Activated naive CD8-positive, alpha-beta T cell treated with anti-CD3 and anti-CD28 coated beads, Interleukin-2, amount 10 ng/mL, durations not matched to agents 7 days and 5 days (primary cell): ENCODE measurements around the gene ANKIB1. TPM values are rescaled to one million over a fixed set of nuclear protein-coding genes. Genes with fewer than 3 reads are reported as not detected.
A peak's percentile ranks its signal among the peaks of the same experiment; 100 is the strongest.
"Not testable (repeated sequence)": the region's sequence is repeated elsewhere in the genome, so short reads cannot be mapped to it uniquely, and the experiment has no call there.

ENCODE experiments used
- ATAC-seq: fragments of 150-1000 bp; cut with Tn5 transposase; one replicate; pipeline ENCODE4 v1.10.0; 2021; ENCODE audit warnings: low read depth, moderate library complexity
- POLR2A ChIA-PET: fragments of 350-600 bp; sonication (Branson Sonifier 250); formaldehyde crosslinking; loops from one replicate; lab custom pipeline; 2021; ENCODE audit warnings: antibody characterized with exemption; lab: Charles Lee
- DNase-seq: peaks from one replicate; pipeline ENCODE4 v3.0.0; 2021
- H3K27ac Mint-ChIP-seq: one replicate; pipeline ENCODE4 v1.8.0; 2022; ENCODE audit warnings: mild to moderate bottlenecking, mixed read lengths
- H3K27me3 Mint-ChIP-seq: one replicate; pipeline ENCODE4 v1.8.0; 2022; ENCODE audit warnings: mild to moderate bottlenecking, moderate library complexity, mixed read lengths
- H3K36me3 Mint-ChIP-seq: one replicate; pipeline ENCODE4 v1.8.0; 2021; ENCODE audit warnings: mild to moderate bottlenecking, mixed read lengths
- H3K4me1 Mint-ChIP-seq: one replicate; pipeline ENCODE4 v1.8.0; 2021; ENCODE audit warnings: mixed read lengths
- H3K4me3 Mint-ChIP-seq: one replicate; pipeline ENCODE4 v1.8.0; 2022; ENCODE audit warnings: mild to moderate bottlenecking, moderate library complexity, mixed read lengths
- H3K9me3 Mint-ChIP-seq: one replicate; pipeline ENCODE4 v1.8.0; 2021; ENCODE audit warnings: mixed read lengths
- total RNA-seq, 2 experiments: library from RNA; stranded (reverse); gene quantifications; one replicate each; pipeline ENCODE4 v1.2.3, GENCODE V29; 2021

Gene ANKIB1
- total RNA-seq, 2 experiments from 2014 or later = 75.5 to 77.6 TPM

- H3K4me1 Mint-ChIP-seq = peaks cover 6% of the 10 kb centered on the region
- H3K27me3 Mint-ChIP-seq = peaks cover 18% of the 10 kb centered on the region
- POLR2A ChIA-PET = no interaction called here
- ATAC-seq (no peak), DNase-seq (no peak)
- no peak overlapping the region for H3K4me3 Mint-ChIP-seq
- H3K9me3 Mint-ChIP-seq = peaks cover 2% of the 10 kb centered on the region
- H3K36me3 Mint-ChIP-seq = peaks cover 7% of the 10 kb centered on the region
- H3K27ac Mint-ChIP-seq = no peak overlapping the region
Measured at GRCh38 chr7:92409357-92409756, 163.6 kb downstream of the ANKIB1 start.

- DNase-seq, H3K27ac Mint-ChIP-seq, H3K4me1 Mint-ChIP-seq, H3K4me3 Mint-ChIP-seq, H3K9me3 Mint-ChIP-seq, POLR2A ChIA-PET, ATAC-seq, H3K36me3 Mint-ChIP-seq: not testable (repeated sequence)
- peaks cover 18% of the 10 kb centered on the region for H3K27me3 Mint-ChIP-seq
Measured at GRCh38 chr7:92410162-92410561, 164.4 kb downstream of the ANKIB1 start.

DNA sequence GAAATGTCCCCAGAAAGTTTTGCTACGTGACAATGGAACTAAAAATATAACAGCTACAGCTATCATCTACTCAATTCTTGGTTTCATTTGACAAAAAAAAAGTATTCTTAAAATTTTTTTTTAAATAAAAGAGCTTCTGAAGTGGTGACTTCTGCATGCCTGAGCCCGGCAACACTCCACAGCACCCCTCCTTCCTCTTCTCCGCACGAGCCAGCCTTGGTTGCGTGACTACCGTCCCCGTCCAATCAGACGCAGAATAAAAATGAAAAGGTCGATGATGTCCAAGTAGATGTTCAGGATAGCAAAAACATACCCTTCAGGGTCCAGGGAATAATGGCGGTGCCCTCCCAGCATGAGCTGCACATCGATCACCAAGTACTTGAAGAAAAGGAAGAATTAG is 167.0 kb downstream of the ANKIB1 start:
- ATAC-seq = no peak
- H3K9me3 Mint-ChIP-seq = peaks cover 2% of the 10 kb centered on the region

DNA sequence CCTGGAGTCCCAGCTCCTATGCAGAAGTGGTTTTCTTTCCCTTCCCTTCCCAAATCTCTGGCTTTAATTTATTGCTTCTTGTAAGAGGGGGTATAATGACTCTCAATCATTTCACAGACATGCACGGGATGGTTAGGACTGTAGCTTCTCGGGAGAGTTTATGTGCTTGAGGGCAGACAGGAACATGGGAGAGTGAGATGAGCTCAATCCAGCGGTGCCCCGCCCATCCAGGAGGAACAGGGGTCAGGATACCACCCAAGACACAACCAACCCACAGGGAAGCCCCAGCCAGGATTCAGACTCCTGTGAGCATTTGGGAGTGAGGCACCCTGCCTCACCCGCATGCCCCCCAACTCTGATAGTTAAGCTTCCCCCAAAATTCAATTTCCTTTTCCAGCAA is 167.8 kb downstream of the ANKIB1 start:
- Mint-ChIP-seq H3K27ac (no peak overlapping the region), H3K4me1 (peaks cover 1% of the 10 kb centered on the region), H3K4me3 (no peak overlapping the region), H3K27me3 (peaks cover 24% of the 10 kb centered on the region), H3K36me3 (no peaks in the 10 kb centered on the region), H3K9me3 (peaks cover 2% of the 10 kb centered on the region)
- POLR2A ChIA-PET = interaction anchor here (1.1 kb wide), 1 partner anchor 172 kb away, joined by 3 read pairs; no protein-coding TSS in a partner anchor
- DNase-seq = no peak
- no peak for ATAC-seq

More for the DNA sequence above, 167.0 kb downstream of the ANKIB1 start:
- Mint-ChIP-seq H3K4me1 (peaks cover 1% of the 10 kb centered on the region), H3K36me3 (no peaks in the 10 kb centered on the region), H3K27me3 (peaks cover 24% of the 10 kb centered on the region), H3K27ac (no peak overlapping the region), H3K4me3 (no peak overlapping the region)
- no peak for DNase-seq
- POLR2A ChIA-PET = interaction anchor here (1.1 kb wide), 1 partner anchor 171 kb away, joined by 3 read pairs; no protein-coding TSS in a partner anchor

- peaks cover 1% of the 10 kb centered on the region for H3K4me1 Mint-ChIP-seq
- ATAC-seq = no peak
- POLR2A ChIA-PET = no interaction called here
- no peak overlapping the region for H3K27ac Mint-ChIP-seq
- H3K9me3 Mint-ChIP-seq = no peaks in the 10 kb centered on the region
- H3K4me3 Mint-ChIP-seq = no peak overlapping the region
- H3K27me3 Mint-ChIP-seq = peaks cover 24% of the 10 kb centered on the region
- no peaks in the 10 kb centered on the region for H3K36me3 Mint-ChIP-seq
- no peak for DNase-seq
Measured at GRCh38 chr7:92415225-92415624, 169.5 kb downstream of the ANKIB1 start.

DNA sequence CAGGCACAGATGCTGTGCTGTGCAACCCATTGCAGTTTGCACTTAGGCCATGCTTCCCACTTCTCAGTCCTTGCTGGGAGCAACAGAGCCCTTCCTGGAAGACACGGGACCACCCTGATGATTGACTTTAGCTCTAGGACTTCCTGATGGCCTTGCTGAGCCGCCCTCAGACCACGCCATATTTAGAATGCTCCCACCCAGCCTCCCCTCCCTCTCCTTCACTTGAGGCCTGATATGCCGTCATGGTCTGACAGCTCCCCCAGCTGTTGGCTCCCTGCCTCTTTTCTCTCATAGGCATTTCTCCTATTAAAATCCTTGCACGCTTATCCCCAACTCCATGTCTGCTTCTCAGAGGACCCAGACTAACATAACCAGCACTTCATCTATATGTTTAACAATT is 172.1 kb downstream of the ANKIB1 start:
- Mint-ChIP-seq H3K27ac (no peak overlapping the region), H3K9me3 (no peaks in the 10 kb centered on the region), H3K27me3 (peaks cover 19% of the 10 kb centered on the region), H3K4me3 (no peak overlapping the region), H3K36me3 (no peaks in the 10 kb centered on the region), H3K4me1 (peaks cover under 1% of the 10 kb centered on the region)
- POLR2A ChIA-PET = interaction anchor here (1.2 kb wide), 1 partner anchor 29 kb away, joined by 3 read pairs; no protein-coding TSS in a partner anchor
- DNase-seq (no peak), ATAC-seq (no peak)

DNA sequence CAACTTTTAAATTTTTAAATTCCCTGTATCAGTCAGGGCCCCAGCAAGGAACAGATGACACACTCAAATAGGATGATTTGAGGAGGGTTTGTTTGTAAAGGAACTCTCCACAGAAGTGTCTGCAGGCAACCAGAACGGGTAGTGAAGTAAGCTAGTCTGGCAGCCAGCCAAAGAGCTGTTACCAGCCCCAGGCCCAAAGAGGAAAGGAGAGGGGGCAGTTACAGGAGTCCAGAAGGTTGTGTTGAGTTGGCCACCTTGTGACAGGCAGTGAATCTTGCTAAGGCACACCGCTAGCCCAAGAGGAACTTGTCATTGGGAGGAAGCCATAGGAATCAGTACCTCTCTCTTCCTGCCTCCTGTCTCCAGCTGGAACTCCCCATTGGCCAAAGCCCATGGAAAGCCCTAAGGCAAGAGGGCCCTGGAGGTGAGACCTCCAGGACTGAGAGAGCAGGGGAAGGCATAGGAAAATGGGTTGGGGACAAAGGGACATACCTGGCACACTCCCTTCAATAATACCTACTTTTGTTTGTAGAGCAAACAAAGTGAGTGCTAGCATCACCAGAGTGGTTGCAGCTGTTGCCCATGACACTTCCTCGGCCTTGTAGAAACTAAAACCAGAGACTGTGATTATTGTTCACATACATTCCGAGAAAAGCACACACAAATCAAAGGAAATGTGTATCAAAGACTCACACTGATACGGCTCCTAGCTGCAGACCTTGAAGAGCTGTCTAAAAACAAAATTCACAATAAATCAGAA is 176.1 kb downstream of the ANKIB1 start:
- Mint-ChIP-seq H3K4me3 (no peak overlapping the region), H3K9me3 (no peaks in the 10 kb centered on the region), H3K27me3 (peaks cover 16% of the 10 kb centered on the region), H3K4me1 (peaks cover 12% of the 10 kb centered on the region), H3K27ac (no peak overlapping the region), H3K36me3 (no peaks in the 10 kb centered on the region)
- DNase-seq = no peak
- no peak for ATAC-seq
- POLR2A ChIA-PET = no interaction called here

- POLR2A ChIA-PET = interaction anchor here (2.0 kb wide), 1 partner anchor 25 kb away, joined by 20 read pairs; the partner anchor contains the start of gene GATAD1
- ATAC-seq = no peak
Measured at GRCh38 chr7:92422926-92423325, 177.2 kb downstream of the ANKIB1 start.

DNA sequence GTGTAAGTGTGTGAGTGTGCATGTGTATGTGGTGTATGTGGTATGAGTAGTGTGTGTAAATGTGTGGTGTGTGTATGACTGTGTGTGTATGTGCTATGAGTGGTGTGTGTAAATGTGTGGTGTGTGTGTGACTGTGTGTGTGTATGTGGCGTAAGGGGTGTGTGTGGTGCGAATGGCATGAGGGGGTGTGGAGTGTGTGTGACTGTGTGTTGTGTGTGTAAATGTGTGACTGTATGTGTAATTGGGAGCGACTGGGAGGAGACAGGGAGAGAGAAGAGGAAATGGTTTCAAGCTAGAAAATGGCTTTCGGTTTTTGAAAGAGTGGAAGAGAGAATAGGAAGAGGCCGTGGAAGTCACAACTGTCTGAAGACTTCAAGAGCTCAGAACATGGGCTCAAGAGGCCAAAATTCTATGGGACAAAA is 177.9 kb downstream of the ANKIB1 start:
- Mint-ChIP-seq H3K36me3 (no peaks in the 10 kb centered on the region), H3K4me1 (peaks cover 12% of the 10 kb centered on the region), H3K27me3 (peaks cover 19% of the 10 kb centered on the region), H3K27ac (peak overlapping the region; percentile 41), H3K4me3 (peak overlapping the region; percentile 60), H3K9me3 (no peaks in the 10 kb centered on the region)
- POLR2A ChIA-PET = interaction anchor here (2.0 kb wide), 1 partner anchor 24 kb away, joined by 20 read pairs; the partner anchor contains the start of gene GATAD1
- DNase-seq (no peak), ATAC-seq (no peak)

More at GRCh38 chr7:92422926-92423325, 177.2 kb downstream of the ANKIB1 start:
- H3K27ac Mint-ChIP-seq = no peak overlapping the region
- no peaks in the 10 kb centered on the region for H3K36me3 Mint-ChIP-seq
- DNase-seq = no peak
- H3K4me1 Mint-ChIP-seq = peaks cover 12% of the 10 kb centered on the region
- peaks cover 16% of the 10 kb centered on the region for H3K27me3 Mint-ChIP-seq
- no peak overlapping the region for H3K4me3 Mint-ChIP-seq
- H3K9me3 Mint-ChIP-seq = no peaks in the 10 kb centered on the region

DNA sequence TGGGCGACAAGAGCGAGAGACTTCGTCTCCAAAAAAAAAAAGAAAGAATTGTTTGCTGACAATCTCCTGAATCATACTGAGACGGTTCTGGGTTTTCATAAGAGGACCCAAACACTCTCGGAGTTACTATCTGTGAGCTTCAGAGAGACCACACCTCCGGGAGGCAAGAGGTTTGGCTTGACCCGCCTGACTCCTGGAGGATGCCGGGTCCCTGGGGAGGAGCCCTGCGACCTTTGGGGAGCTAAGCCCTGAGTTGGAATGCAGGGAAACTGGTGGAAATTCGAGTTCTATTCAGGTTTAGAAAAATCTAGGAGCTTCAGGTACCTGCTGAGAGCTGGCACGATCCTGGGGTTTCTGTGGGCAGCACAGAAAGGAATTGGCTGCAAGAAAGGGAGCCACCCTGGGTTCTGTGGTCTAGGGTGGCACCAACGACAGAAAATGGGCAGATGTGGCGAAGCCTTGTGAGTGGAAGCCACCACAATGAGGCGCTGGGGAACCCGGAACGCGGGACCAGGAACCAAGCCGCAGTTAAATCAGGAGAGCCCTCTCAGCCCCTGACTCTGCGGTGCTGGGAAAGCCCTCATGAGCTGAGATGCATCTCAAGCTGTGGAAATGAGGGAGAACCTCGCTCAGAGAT is 179.7 kb downstream of the ANKIB1 start:
- H3K9me3 Mint-ChIP-seq = no peaks in the 10 kb centered on the region
- POLR2A ChIA-PET = interaction anchor here (0.6 to 1.0 kb wide), 3 partner anchors 18 to 23 kb away, joined by 3 read pairs; no protein-coding TSS in a partner anchor
- DNase-seq (no peak), ATAC-seq (no peak)
- peaks cover 24% of the 10 kb centered on the region for H3K27me3 Mint-ChIP-seq
- H3K4me3 Mint-ChIP-seq = peak overlapping the region; percentile 80
- no peaks in the 10 kb centered on the region for H3K36me3 Mint-ChIP-seq
- H3K4me1 Mint-ChIP-seq = peaks cover 16% of the 10 kb centered on the region
- no peak overlapping the region for H3K27ac Mint-ChIP-seq

- no peak overlapping the region for H3K4me3 Mint-ChIP-seq
- H3K4me1 Mint-ChIP-seq = peaks cover 16% of the 10 kb centered on the region
- DNase-seq (no peak), ATAC-seq (no peak)
- no peaks in the 10 kb centered on the region for H3K36me3 Mint-ChIP-seq
- POLR2A ChIA-PET = no interaction called here
- no peak overlapping the region for H3K27ac Mint-ChIP-seq
- H3K9me3 Mint-ChIP-seq = no peaks in the 10 kb centered on the region
- H3K27me3 Mint-ChIP-seq = peaks cover 24% of the 10 kb centered on the region
Measured at GRCh38 chr7:92427193-92427592, 181.4 kb downstream of the ANKIB1 start.

DNA sequence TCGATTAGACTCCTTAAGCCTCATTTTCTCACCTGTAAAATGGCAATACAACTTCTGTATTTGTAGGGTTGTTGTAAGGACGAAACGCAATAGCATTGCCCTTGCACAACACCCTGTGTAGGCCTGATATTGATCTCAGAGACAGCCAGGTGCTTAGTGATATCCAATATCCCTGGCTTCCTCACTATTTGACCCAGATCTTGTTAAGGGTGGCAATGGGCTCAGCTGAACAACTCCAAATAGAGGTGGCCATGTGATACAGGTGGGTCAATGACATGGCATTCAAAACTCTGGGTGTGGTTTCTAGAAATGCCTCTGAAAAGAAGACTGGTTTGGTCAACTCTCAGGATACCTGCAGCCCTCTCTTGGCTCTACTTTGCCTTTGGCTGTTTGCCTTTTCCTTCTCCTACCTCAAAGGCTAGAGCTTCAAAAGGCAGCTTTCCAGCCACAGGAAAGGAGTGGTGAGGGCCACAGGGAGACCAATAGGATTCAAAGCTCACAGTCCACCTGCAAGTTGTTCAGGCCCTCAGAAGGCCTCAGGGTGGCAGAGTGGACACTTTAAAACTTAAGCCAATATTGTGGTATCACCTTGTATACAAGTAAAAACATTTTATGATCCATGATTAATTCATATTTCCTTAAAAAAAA is 186.6 kb downstream of the ANKIB1 start:
- peaks cover 5% of the 10 kb centered on the region for H3K4me1 Mint-ChIP-seq
- no peak overlapping the region for H3K4me3 Mint-ChIP-seq
- H3K27ac Mint-ChIP-seq = no peak overlapping the region
- POLR2A ChIA-PET = no interaction called here
- no peaks in the 10 kb centered on the region for H3K36me3 Mint-ChIP-seq
- no peaks in the 10 kb centered on the region for H3K9me3 Mint-ChIP-seq
- no peak for DNase-seq
- H3K27me3 Mint-ChIP-seq = peaks cover 10% of the 10 kb centered on the region
- no peak for ATAC-seq

- H3K36me3 Mint-ChIP-seq = no peaks in the 10 kb centered on the region
- peaks cover 10% of the 10 kb centered on the region for H3K27me3 Mint-ChIP-seq
- H3K9me3 Mint-ChIP-seq = no peaks in the 10 kb centered on the region
- no peak overlapping the region for H3K4me3 Mint-ChIP-seq
- peaks cover 5% of the 10 kb centered on the region for H3K4me1 Mint-ChIP-seq
- no peak for DNase-seq
- POLR2A ChIA-PET = no interaction called here
- no peak for ATAC-seq
- no peak overlapping the region for H3K27ac Mint-ChIP-seq
Measured at GRCh38 chr7:92433019-92433418, 187.2 kb downstream of the ANKIB1 start.
